Activated CD8-positive, alpha-beta memory T cell treated with anti-CD3 and anti-CD28 coated beads, Interleukin-2, amount 50 U/mL, for 1 hour (primary cell): ENCODE data around the gene CPEB4.

Experiments
- DNase-seq: peaks from one replicate; pipeline ENCODE4 v3.0.0-alpha.2; 2020; ENCODE audit errors: extremely low read depth

CPEB4 gene

GRCh38 chr5:173858670-173859407, 29.3 kb upstream of the CPEB4 start:
- DNase-seq = no peak

- DNase-seq = no peak
These were observed 28.6 kb upstream of the CPEB4 start for GRCh38 chr5:173859408-173860159.

- DNase-seq = no peak
These were observed 26.1 kb upstream of the CPEB4 start for GRCh38 chr5:173862047-173862477.

DNA sequence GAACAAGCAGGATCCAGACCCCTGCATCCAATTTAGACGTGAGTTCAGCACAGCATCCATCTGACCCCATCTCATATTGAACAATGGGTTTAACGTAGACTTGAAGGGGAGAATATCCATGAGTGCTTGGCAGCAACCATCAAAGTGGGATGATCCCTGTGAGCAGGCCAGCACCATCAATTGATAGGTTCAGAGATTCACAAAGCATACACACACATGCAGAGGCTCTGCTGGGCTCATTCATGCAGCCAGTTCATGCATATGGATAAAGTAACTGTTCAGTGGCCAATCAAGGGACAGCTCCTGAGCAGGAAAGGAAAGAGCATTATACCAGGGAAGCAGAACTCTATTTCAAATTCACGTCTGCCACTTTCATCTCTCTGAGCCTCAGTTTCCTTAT, 24.8 kb upstream of the CPEB4 start:
- no peak for DNase-seq

- DNase-seq = no peak
These were observed 23.8 kb upstream of the CPEB4 start for GRCh38 chr5:173864126-173865050.

DNA sequence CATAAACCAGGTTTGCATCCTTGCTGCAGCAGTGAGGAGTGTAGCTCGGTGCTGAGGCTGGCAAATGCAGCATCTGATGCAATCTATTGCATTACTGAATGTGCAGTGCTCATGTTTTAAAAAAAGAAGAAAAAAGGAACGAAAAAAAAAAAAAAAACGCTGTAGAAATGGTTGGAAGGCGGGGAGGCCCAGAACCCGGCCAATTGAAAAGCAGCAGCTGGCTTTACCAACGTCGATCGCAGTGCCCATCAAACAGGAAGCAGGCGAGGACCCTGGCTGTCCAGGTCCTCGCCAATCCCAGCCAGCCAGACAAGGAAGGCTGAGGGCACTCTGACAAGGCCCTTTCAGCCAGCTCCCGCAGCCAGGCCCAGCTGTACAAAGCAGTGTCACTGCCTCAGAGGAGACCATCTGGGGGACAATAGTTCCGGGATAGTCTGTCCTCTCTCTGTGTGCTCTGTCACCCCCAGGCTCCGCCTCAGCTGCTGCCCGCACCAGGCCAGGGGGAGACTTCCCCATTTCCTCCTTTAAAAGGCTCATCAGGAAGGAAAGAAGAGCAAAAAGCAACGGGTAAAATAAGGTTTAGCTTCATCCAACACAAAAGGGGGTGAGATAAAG, 21.8 kb upstream of the CPEB4 start:
- no peak for DNase-seq

DNA sequence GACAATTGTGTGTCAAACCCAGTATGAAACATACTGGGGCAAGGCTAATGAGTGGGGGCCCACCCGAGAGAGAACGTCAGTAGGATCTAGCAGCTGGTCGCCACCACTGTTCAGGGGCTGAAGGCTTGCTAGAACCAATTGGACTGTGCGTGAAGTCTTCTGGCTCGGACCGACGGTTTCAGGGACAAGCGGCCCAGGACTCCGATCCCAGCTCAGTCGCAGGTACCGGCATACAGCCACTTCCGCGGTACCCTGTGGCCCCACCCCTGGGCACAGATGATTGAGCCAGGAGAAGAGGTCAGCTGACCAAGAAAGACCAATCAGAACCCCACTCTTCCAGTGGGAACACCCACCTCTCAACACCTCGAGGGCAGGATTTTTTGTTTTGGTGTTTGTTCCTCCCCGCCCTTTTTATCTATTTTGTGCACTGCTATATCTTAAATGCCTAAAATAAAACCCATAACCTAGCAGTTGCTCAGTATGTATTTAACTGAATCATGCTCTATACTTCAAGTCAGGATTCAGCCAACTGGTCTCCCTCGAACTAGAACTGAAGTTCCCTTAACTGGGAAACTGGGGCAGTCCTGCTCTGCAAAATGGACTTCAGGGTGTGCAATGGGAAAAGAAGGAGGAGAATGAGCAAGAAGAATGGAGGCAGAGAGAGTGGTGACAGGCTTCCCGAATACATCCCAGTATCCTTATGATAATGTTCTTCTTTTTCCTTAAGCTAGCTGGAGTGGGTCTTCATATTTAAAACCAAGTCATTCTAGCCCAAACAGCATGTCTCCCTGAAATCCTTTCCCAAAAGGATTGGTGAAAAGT, 21.1 kb upstream of the CPEB4 start:
- DNase-seq = no peak

GRCh38 chr5:173868096-173868880, 19.9 kb upstream of the CPEB4 start:
- DNase-seq = no peak

GRCh38 chr5:173869316-173869715, 18.8 kb upstream of the CPEB4 start:
- DNase-seq = no peak

DNA sequence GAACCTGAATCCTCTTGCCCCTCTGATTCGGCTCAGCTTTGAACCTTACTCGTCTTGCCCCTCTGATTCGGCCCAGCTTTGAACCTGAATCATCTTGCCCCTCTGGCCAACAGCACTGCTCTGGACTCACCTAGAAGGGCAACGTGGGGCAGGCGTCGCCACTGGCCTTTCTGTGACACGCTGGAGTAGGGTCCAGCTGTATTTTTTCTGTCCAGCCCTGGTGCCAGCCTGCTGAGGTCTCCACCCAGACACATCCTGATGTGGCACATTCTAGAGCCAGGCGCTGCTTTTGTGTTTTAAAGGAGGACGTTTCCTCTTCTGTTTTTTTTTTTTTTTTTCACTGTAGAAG, 15.2 kb upstream of the CPEB4 start:
- DNase-seq = no peak

DNA sequence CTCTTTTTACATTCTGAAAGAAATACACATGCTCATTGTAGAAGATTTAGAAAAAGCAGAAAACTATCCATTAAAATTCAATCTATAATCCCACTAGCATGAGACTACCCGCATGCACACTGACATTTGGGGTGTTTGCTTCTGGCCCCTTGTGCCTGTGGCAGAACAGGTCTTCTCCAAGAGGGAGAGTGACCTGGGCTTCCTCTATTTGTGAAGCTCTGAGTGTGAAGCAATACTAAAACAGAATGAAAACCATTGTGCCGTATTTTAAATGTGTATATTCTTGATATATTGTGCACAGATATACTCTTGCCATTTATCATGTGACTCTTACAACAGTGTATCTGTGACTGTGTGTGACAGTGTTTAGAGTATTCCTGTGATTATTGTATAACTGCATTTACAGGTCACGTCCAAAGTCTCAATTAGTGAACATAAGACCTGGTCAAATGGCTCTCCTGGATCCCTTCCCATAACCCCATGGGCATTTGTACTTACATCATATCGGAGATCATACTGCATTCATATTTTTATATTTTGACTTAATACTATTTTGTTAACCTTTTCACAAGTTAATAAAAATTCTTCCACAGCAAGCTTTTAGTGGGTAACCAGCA, 14.7 kb upstream of the CPEB4 start:
- no peak for DNase-seq

- no peak for DNase-seq
These were observed 13.0 kb upstream of the CPEB4 start for GRCh38 chr5:173875189-173875588.

DNA sequence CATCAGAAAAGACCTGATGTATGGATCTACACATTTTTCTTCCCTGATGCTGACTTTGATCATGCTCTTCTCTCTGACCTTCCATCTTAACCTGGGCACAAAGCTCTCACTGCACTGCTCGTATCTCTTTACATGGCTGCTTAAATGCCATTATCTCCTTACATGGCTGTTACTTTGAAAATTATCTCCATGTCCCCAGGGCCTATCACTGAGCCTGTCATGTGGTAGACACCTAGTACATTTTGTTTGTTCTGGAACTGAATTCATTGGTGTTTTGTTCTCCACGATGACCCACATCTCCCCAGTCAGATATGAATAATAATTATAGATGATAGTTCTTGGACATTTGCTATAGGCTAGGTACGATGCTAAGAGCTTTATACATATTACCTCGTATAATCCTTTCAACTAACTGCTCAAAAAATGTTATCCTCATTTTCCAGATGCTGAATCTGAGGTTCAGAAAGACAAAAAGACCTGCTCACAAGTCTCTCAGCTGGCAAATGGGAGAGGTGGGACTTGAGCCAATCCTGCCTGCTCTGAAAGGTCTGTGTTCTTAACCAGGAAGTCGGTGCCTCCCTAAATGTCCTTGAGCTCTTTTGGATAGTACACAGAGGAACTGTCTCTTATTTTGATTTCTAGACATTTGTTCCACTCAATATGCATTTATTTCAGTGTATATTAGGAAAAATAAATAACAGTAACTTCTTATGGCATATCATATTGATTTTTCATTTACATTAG, 9.8 kb upstream of the CPEB4 start:
- DNase-seq = no peak

DNA sequence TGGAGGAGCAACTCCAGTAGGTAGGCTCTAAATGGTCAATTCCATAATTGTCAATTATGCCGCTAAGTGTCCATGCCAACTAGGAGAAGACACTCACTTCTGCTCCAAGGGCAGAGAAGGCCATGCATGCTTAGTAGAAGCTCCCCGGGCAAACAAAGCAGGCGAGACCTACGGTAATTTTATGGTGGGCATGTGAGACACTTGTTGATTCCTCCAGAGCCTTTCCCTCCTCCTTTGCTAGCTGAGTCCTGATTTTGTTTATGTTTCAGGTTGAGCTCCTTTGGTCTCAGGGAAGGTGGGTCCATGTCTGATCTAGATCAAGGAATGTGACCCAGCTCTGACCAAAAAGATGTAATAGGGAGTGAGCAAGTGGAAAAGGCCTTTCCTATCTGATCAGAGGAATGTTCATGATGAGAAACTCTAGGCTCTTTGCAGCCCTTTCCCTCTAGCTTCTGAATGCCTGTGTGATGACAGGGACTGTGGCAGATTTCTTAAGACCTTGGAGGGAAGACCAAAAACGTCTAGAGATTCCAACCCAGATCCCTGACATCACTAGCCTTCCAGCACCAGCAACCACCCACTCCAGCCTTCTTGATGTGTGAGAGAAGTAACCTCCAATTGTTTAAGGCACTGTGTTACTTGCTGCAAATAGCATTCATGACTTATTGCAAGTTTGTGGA, 7.7 kb upstream of the CPEB4 start:
- DNase-seq = no peak

DNA sequence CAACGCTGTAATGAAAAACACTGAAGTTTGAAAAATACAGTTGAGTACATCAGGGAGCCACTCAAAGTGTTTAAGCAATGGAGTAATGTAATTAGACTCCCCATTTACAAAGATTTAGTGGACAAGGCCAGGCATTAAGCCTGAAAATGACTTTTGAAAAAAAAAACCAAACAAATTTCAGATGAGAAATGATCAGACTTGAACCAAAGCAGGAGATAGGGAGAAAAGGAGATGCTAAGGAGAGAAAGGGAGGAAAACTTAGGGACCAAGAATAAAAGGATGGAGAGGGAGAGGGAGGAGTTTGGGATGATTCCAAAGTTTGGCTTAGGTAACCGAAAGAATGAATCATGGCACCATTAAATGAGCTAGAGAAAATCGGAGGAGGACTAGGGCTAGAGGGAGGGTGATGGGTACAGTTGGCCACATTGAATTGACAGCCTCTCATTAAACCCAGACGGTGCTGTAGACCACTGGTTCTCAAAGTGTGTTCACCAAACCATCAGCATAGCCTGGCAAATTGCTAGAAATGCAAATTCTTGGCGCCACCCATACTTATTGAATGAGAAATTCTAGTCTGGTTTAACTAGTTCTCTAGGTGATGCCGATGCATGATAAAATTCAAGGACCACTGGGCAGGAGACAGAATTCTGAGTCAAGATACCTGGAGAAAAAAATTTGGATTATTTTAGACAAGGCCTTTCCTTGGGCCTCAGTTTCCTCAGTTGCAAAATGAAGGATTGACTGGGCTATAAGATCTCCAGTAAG, 6.2 kb upstream of the CPEB4 start:
- no peak for DNase-seq

GRCh38 chr5:173882632-173883031, 5.5 kb upstream of the CPEB4 start:
- no peak for DNase-seq

DNA sequence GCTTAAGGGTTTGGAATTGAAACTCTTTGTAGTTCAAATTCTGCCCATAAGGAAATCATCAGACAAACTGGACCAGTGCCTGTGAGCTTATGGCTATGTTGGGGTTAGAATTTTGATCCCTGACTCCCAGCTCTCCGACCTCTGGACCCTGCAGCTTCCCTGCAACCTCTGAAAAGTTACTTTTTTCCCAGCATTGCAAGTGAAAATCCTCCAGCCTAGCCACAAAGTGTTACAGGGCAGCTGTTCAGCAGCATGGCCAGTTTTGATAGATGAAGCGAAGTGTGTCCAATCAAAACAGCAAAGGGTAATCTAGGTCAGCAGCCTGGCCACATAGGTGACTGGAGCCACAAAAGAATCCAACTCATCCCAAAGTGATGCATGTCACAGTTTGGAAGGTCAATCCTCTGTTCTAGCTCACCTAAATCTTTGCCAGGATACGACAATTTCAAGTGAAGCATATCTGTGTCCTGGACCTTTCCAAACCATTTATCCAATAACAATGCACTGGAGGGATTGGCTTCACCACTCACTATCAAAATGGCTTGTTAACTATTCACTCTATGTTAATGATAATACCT, 4.7 kb upstream of the CPEB4 start:
- no peak for DNase-seq
